Thoracic aorta (tissue), 2 donors: ENCODE results near the gene YBX1. TPM values are rescaled to one million over a fixed set of nuclear protein-coding genes. Genes with fewer than 3 reads are reported as not detected.
"Not testable (repeated sequence)": the region's sequence is repeated elsewhere in the genome, so short reads cannot be mapped to it uniquely, and the experiment has no call there.

Experiments
- ATAC-seq: fragments of 150-250 bp; one replicate; pipeline ENCODE4 v1.8.0; 2017; ENCODE audit warnings: low read depth; ENCODE audit not compliant: insufficient number of reproducible peaks, low FRiP score
- DNase-seq: peaks from one replicate; pipeline ENCODE4 v3.0.0-alpha.2; 2020; ENCODE audit warnings: low spot score
- H3K27ac ChIP-seq, 2 donors: fragments of 200-600 bp; sonication (generic); 1 replicate in 1 of 2; 2 replicates in 1 of 2; pipeline ENCODE4 v1.5.1; 2016; ENCODE audit warnings: mild to moderate bottlenecking in 2 of 2, moderate library complexity in 2 of 2
- H3K27me3 ChIP-seq: fragments of 200-600 bp; sonication (generic); replicated peaks from 2 replicates; pipeline ENCODE4 v1.6.0; 2016; ENCODE audit warnings: mild to moderate bottlenecking; ENCODE audit not compliant: insufficient read depth
- H3K36me3 ChIP-seq: fragments of 200-600 bp; sonication (generic); one replicate; pipeline ENCODE4 v1.5.1; 2016
- H3K4me1 ChIP-seq, 2 donors: fragments of 200-600 bp; sonication (generic); 1 replicate in 1 of 2; 2 replicates in 1 of 2; pipeline versions ENCODE4 v1.5.1 to v1.6.0; 2016; ENCODE audit warnings: low read depth in 2 of 2, mild to moderate bottlenecking in 1 of 2; ENCODE audit not compliant: control insufficient read depth in 1 of 2
- H3K4me3 ChIP-seq: fragments of 200-600 bp; sonication (generic); 2 replicates; pipeline ENCODE4 v1.5.1; 2016; ENCODE audit warnings: mild to moderate bottlenecking
- H3K9me3 ChIP-seq: fragments of 200-600 bp; sonication (generic); 2 replicates; pipeline ENCODE4 v1.5.1; 2016
- total RNA-seq, 2 donors: library from RNA; depleted of rRNA; stranded (reverse); fragments of >200 nt; gene quantifications; one replicate each; pipeline versions ENCODE4 v1.1.0 to v1.2.3, GENCODE V29; 2016
- TF ChIP-seq, protein P1 (sequence below): fragments of 200-600 bp; sonication (generic); IDR thresholded peaks from one replicate; pipeline ENCODE4 v1.5.1; 2019; ENCODE audit warnings: antibody characterized with exemption

The YBX1 gene
- total RNA-seq, 2 donors from 2014 or later = 301 to 392 TPM

DNA sequence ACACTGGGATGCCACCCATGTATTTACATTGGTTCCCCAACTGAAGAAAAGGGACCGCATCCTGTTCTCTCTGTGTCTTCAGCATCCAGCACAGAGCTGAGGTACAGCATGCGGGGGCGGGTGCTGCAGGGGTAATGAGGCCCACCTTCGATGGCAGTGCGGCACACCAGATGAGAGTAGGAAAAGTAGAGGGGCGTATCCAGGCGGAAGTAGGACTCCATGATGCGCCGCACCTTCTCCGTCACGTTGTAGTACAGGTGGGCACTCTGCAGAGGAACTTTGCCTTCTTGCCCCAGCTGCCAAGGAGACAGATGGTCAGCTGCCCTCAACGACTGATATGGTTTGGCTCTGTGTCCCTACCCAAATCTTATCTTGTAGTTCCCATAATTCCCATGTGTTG, 67.8 kb downstream of the YBX1 start:
- no peak for ATAC-seq
- DNase-seq = no peak
- Histone ChIP-seq H3K36me3 (peaks cover 64% of the 10 kb centered on the region), H3K9me3 (no peaks in the 10 kb centered on the region), H3K27ac (no peak overlapping the region), H3K4me3 (no peak overlapping the region), H3K27me3 (no peaks in the 10 kb centered on the region), H3K4me1 (no peaks in the 10 kb centered on the region)
- TF ChIP-seq, protein P1, sequence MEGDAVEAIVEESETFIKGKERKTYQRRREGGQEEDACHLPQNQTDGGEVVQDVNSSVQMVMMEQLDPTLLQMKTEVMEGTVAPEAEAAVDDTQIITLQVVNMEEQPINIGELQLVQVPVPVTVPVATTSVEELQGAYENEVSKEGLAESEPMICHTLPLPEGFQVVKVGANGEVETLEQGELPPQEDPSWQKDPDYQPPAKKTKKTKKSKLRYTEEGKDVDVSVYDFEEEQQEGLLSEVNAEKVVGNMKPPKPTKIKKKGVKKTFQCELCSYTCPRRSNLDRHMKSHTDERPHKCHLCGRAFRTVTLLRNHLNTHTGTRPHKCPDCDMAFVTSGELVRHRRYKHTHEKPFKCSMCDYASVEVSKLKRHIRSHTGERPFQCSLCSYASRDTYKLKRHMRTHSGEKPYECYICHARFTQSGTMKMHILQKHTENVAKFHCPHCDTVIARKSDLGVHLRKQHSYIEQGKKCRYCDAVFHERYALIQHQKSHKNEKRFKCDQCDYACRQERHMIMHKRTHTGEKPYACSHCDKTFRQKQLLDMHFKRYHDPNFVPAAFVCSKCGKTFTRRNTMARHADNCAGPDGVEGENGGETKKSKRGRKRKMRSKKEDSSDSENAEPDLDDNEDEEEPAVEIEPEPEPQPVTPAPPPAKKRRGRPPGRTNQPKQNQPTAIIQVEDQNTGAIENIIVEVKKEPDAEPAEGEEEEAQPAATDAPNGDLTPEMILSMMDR = no peak

DNA sequence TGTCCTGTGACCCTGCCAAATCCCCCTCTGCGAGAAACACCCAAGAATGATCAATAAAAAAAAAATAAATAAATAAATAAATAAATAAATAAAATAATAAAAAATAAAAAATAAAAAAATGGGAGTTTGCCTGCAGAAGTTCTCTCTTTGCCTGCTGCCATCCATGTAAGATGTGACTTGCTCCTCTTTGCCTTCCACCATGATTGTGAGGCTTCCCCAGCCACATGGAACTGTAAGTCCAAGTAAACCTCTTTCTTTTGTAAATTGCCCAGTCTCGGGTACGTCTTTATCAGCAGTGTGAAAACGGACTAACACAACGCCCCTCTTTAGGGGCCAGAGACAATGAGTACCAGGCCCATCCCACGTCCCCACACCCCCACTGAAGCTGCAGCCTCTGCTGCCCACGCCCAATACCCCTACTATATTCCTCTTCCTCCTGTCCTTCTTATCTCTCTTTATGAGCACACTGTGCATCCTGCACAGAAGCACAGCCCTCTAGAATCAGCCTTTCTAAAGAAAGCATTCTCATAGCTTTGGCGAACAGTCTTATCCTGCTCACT, 69.4 kb downstream of the YBX1 start:
- not testable (repeated sequence) for H3K27me3 ChIP-seq, DNase-seq, H3K4me1 ChIP-seq, ATAC-seq, H3K27ac ChIP-seq, H3K9me3 ChIP-seq, H3K4me3 ChIP-seq
- H3K36me3 ChIP-seq = peaks cover 78% of the 10 kb centered on the region

DNA sequence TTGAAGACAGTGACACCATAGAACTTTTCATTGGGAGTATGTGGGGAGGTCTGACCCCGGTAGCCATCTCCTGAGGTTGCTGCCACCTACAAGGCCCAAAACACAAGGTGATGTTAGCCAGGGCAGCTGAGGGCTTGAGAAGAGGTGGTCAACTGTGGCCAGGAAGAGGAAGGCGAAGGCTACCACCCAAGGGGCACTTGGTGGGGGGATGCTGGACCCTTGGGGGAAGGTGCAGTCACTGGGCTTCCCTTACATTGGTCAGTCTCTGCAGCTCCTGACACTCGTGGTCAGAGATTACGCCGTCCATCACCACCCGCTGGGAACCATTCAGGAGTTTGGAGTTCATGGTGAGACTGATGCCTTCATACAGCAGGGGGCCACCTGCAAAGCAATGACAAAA, 70.1 kb downstream of the YBX1 start:
- H3K36me3 ChIP-seq = peaks cover 73% of the 10 kb centered on the region
- TF ChIP-seq, protein P1 = no peak

DNA sequence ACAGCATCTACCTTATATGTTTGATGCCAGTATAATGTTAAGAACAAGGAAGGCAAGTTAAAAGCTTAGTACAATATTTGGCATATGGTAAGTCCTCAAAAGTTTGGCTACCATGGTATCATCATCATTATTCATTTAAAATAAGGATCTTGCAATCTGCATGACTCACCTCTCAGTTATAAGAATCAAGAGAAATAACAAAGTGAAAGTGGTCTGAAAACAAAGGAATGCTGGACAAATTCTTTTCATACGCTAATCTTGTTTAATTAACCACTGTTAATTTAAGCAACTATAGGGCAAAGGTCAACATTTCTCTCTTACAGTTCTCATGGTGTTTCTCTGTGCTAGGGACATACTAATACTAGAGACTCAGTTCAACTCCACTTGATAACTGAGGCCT, 70.9 kb downstream of the YBX1 start:
- H3K36me3 ChIP-seq = peaks cover 72% of the 10 kb centered on the region
- H3K4me3 ChIP-seq = no peak overlapping the region
- H3K9me3 ChIP-seq = no peaks in the 10 kb centered on the region
- no peaks in the 10 kb centered on the region for H3K27me3 ChIP-seq
- H3K4me1 ChIP-seq = no peaks in the 10 kb centered on the region
- no peak overlapping the region for H3K27ac ChIP-seq
- TF ChIP-seq, protein P1 = no peak
- ATAC-seq (no peak), DNase-seq (no peak)

More for the DNA sequence above, 70.1 kb downstream of the YBX1 start:
- H3K4me3 ChIP-seq = no peak overlapping the region
- H3K4me1 ChIP-seq = no peaks in the 10 kb centered on the region
- no peak overlapping the region for H3K27ac ChIP-seq
- DNase-seq = no peak
- no peak for ATAC-seq
- H3K27me3 ChIP-seq = no peaks in the 10 kb centered on the region
- no peaks in the 10 kb centered on the region for H3K9me3 ChIP-seq

Other genes with a start within 250 kb of the YBX1 start
- gene ZMYND12, start 226.4 kb upstream of the YBX1 start, total RNA-seq = 1 to 10 TPM in 1 of 2 donors, not detected in 1; 1.9 TPM
- 10 to 100 TPM; 46.0 to 53.3 TPM for gene PPCS, start 225.9 kb upstream of the YBX1 start, total RNA-seq
- 1 to 10 TPM; 3.0 to 4.9 TPM for gene CCDC30, start 219.1 kb upstream of the YBX1 start, total RNA-seq
- gene PPIH, start 24.0 kb upstream of the YBX1 start, total RNA-seq = 10 to 100 TPM; 12.0 to 38.0 TPM
- under 1 TPM; 0.14 to 0.49 TPM for gene CLDN19, start 57.8 kb downstream of the YBX1 start, total RNA-seq
- 10 to 100 TPM; 42.9 to 47.6 TPM for gene P3H1, start 84.6 kb downstream of the YBX1 start, total RNA-seq
- gene C1orf50, start 84.8 kb downstream of the YBX1 start, total RNA-seq = 1 to 10 TPM; 4.1 to 4.3 TPM
- gene TMEM269, start 102.6 kb downstream of the YBX1 start, total RNA-seq = under 1 TPM; 0.27 to 0.35 TPM
- 10 to 100 TPM in 1 of 2 donors, 1 to 10 TPM in 1; 7.0 to 18.0 TPM for gene ERMAP, start 134.7 kb downstream of the YBX1 start, total RNA-seq
- gene SVBP, start 135.0 kb downstream of the YBX1 start, total RNA-seq = 10 to 100 TPM; 10.2 to 20.9 TPM
- 10 to 100 TPM in 1 of 2 donors, 1 to 10 TPM in 1; 4.4 to 19.8 TPM for gene ZNF691, start 164.2 kb downstream of the YBX1 start, total RNA-seq